Measurements from ENCODE around the gene ATOH8. TPM values are rescaled to one million over a fixed set of nuclear protein-coding genes. Genes with fewer than 3 reads are reported as not detected.

ATOH8 gene
- total and polyA plus RNA-seq, 10 of the 15 experiments (the other 5 are each of a cell fraction or from before 2014, with no cell fraction given), result 0.03 to 0.60 TPM; not detected in 8

DNA sequence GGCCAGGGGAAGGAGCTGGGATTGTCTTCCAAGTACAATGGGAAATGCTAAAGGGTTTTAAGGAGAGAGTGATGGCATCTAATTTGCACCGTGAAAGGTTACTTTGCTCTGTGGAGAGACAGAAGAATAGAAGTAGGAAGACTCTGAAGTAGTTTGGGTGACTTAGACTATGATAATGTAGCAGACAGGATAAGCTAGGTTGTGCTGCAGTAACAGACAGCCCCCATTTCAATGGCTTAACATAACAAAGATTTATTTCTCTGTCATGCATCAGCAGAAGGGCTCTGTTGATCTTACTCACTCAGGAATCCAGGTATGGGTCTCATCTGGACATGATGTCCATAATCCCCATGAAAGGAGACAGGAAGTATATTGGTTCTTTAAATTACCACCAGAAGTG lies 33.3 kb upstream of the ATOH8 start:
- BruUV-seq (replicated peaks), result no TSS peak

More for the DNA sequence above, 33.3 kb upstream of the ATOH8 start:
- no peaks in the 10 kb centered on the region for H3K36me3 ChIP-seq (ENCODE audit: control insufficient read depth in 2 of 2, insufficient read depth in 2 of 2, low read length in 1 of 2)
- peaks cover 0 to 2% of the 10 kb centered on the region in 2 experiments; a peak in 2 of 4 replicates for H3K27me3 ChIP-seq (replicated peaks in 1 of 2; ENCODE audit: control insufficient read depth in 2 of 2, insufficient read depth in 2 of 2, low read length in 1 of 2)
- H3K9ac ChIP-seq (ENCODE audit: control insufficient read depth, insufficient read depth, low read length), result no peak overlapping the region
- 0% methylated on average over 1 of the region's 1 CpG for WGBS (ENCODE audit: insufficient coverage, insufficient replicate concordance, low lambda C conversion rate, missing lambda C conversion rate)
- H3K27ac ChIP-seq (ENCODE audit: control insufficient read depth, insufficient read depth), result no peak overlapping the region
- ATAC-seq (no peak), DNase-seq (ENCODE audit: low read depth, low spot score) (no peak), FAIRE-seq (no peak)
- POLR2A ChIA-PET, result interaction anchor here (0.5 kb wide), 1 partner anchor 228 kb away, joined by 6 read pairs; no protein-coding TSS in a partner anchor
- RAD21 ChIA-PET (ENCODE audit: unreplicated experiment), result interaction anchor here (0.7 to 1.5 kb wide), 2 partner anchors 8 to 96 kb away, joined by 3 to 4 read pairs; no protein-coding TSS in a partner anchor
- no peak overlapping the region for H3K4me2 ChIP-seq (ENCODE audit: control insufficient read depth, insufficient read depth)
- TF ChIP-seq, protein P1, sequence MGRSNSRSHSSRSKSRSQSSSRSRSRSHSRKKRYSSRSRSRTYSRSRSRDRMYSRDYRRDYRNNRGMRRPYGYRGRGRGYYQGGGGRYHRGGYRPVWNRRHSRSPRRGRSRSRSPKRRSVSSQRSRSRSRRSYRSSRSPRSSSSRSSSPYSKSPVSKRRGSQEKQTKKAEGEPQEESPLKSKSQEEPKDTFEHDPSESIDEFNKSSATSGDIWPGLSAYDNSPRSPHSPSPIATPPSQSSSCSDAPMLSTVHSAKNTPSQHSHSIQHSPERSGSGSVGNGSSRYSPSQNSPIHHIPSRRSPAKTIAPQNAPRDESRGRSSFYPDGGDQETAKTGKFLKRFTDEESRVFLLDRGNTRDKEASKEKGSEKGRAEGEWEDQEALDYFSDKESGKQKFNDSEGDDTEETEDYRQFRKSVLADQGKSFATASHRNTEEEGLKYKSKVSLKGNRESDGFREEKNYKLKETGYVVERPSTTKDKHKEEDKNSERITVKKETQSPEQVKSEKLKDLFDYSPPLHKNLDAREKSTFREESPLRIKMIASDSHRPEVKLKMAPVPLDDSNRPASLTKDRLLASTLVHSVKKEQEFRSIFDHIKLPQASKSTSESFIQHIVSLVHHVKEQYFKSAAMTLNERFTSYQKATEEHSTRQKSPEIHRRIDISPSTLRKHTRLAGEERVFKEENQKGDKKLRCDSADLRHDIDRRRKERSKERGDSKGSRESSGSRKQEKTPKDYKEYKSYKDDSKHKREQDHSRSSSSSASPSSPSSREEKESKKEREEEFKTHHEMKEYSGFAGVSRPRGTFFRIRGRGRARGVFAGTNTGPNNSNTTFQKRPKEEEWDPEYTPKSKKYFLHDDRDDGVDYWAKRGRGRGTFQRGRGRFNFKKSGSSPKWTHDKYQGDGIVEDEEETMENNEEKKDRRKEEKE (IDR thresholded peaks at IDR 0.05), result no peak
- TF ChIP-seq EGR1 (IDR thresholded peaks at IDR 0.05; ENCODE audit: borderline replicate concordance in 1 of 2, low read depth in 2 of 2, low read length in 2 of 2) (no peak), JUND (IDR thresholded peaks at IDR 0.05; ENCODE audit: low read depth, low read length) (no peak), RAD51 (IDR thresholded peaks at IDR 0.05) (no peak), TCF12 (IDR thresholded peaks at IDR 0.05; ENCODE audit: low read depth, low read length) (no peak), NR2F1 (conservative IDR thresholded peaks at IDR 0.05) (no peak), HCFC1 (IDR thresholded peaks at IDR 0.05; ENCODE audit: low read length) (no peak), SUPT20H (IDR thresholded peaks at IDR 0.05; ENCODE audit: borderline replicate concordance, control insufficient read depth, low read depth, low read length) (no peak), MXI1 (IDR thresholded peaks at IDR 0.05; ENCODE audit: low read depth, low read length) (no peak), POLR2A (IDR thresholded peaks at IDR 0.05; ENCODE audit: low read depth, low read length) (no peak)
- TF ChIP-seq, protein P2, sequence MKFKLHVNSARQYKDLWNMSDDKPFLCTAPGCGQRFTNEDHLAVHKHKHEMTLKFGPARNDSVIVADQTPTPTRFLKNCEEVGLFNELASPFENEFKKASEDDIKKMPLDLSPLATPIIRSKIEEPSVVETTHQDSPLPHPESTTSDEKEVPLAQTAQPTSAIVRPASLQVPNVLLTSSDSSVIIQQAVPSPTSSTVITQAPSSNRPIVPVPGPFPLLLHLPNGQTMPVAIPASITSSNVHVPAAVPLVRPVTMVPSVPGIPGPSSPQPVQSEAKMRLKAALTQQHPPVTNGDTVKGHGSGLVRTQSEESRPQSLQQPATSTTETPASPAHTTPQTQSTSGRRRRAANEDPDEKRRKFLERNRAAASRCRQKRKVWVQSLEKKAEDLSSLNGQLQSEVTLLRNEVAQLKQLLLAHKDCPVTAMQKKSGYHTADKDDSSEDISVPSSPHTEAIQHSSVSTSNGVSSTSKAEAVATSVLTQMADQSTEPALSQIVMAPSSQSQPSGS (IDR thresholded peaks at IDR 0.05; ENCODE audit: low read length), result no peak
- no peaks in the 10 kb centered on the region for H3K79me2 ChIP-seq (ENCODE audit: control insufficient read depth, insufficient read depth, low read length)
- no peaks in the 10 kb centered on the region; the same call in 2 of the 3 replicates for H3K9me3 ChIP-seq (replicated peaks; ENCODE audit: control insufficient read depth, insufficient read depth, low read length)
- no peaks in the 10 kb centered on the region for H3K4me1 ChIP-seq (ENCODE audit: control insufficient read depth, insufficient read depth, low read length)
- SMC1A ChIA-PET (ENCODE audit: uncharacterized antibody, unreplicated experiment), result interaction anchor here (0.7 to 3.6 kb wide), 3 partner anchors 12 to 83 kb away, joined by 3 to 22 read pairs (median 3); no protein-coding TSS in a partner anchor
- H3K4me3 ChIP-seq, result no peak overlapping the region
- intact Hi-C loops (cut with micrococcal nuclease; ENCODE audit: unreplicated experiment) (loop anchor here (5.0 kb wide), 1 partner anchor 83 kb away; no protein-coding TSS in a partner anchor), in situ Hi-C loops (cut with MboI) (loop anchor here (10.0 kb wide), 1 partner anchor 94 kb away; no protein-coding TSS in a partner anchor)
- no peaks in the 10 kb centered on the region for H4K20me1 ChIP-seq (ENCODE audit: control insufficient read depth, insufficient read depth)
- CTCF ChIA-PET, result interaction anchor here (1.0 to 3.8 kb wide), 6 partner anchors 9 to 97 kb away, joined by 3 to 27 read pairs (median 10); no protein-coding TSS in a partner anchor
- no peak overlapping the region for H2AFZ ChIP-seq (ENCODE audit: control insufficient read depth, low read depth, low read length)
